ENCODE measurements around the gene PAGR1. TPM values are rescaled to one million over a fixed set of nuclear protein-coding genes. Genes with fewer than 3 reads are reported as not detected.

PAGR1 gene
- total and polyA plus RNA-seq, 10 of the 15 experiments (the other 5 are each of a cell fraction or from before 2014, with no cell fraction given) = 1.1 to 57.7 (median 23.4) TPM

DNA sequence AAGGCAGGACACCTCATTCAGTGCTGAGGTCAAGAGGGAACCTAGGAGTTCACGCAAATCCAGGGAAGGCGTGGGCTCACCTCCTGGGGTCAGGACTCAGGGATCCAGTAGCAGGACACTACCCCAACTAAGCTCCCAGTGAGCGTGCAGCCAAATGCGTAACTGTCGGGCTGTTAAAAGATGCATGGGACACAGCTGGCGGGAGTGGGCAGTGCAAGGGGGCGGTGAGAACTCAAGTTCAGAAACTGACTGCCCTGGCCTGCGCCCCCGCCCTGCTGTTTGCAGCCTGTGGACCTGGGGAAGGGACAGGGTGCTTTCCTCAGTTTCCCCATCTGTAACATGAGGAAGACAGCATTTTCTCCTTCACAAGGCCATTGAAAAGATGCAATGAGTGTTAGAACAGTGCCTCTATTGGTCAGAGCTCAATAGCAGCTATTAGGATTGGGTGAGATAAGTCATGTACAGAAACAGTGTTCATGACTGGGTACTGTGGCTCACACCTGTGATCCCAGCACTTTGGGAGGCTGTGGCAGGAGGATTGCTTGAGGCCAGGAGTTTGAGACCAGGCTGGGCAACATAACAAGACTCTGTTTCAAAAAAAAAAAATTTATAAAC, 26.9 kb downstream of the PAGR1 start:
- FAIRE-seq = no peak

More for the DNA sequence above, 26.9 kb downstream of the PAGR1 start:
- DNase-seq (ENCODE audit: low read depth, low spot score) = no peak
- RAD21 ChIA-PET (ENCODE audit: unreplicated experiment) = interaction anchor here (0.6 kb wide), 1 partner anchor 148 kb away, joined by 3 read pairs; no protein-coding TSS in a partner anchor
- POLR2A ChIA-PET = interaction anchor here (0.5 to 1.0 kb wide), 3 partner anchors 25 to 170 kb away, joined by 3 to 5 read pairs (median 5); no protein-coding TSS in a partner anchor
- Histone ChIP-seq H3K4me2 (ENCODE audit: control insufficient read depth, insufficient read depth) (no peak overlapping the region), H4K20me1 (ENCODE audit: control insufficient read depth, insufficient read depth) (no peaks in the 10 kb centered on the region), H3K9ac (ENCODE audit: control insufficient read depth, insufficient read depth, low read length) (no peak overlapping the region), H3K4me3 (no peak overlapping the region), H3K27ac (ENCODE audit: control insufficient read depth, insufficient read depth) (no peak overlapping the region), H2AFZ (ENCODE audit: control insufficient read depth, low read depth, low read length) (no peak overlapping the region), H3K27me3 (replicated peaks in 1 of 2; ENCODE audit: control insufficient read depth in 2 of 2, insufficient read depth in 2 of 2, low read length in 1 of 2) (no peaks in the 10 kb centered on the region), H3K36me3 (ENCODE audit: control insufficient read depth in 2 of 2, insufficient read depth in 2 of 2, low read length in 1 of 2) (peaks cover 3 to 6% of the 10 kb centered on the region in 2 experiments; a peak in 3 of 4 replicates), H3K4me1 (ENCODE audit: control insufficient read depth, insufficient read depth, low read length) (no peaks in the 10 kb centered on the region), H3K79me2 (ENCODE audit: control insufficient read depth, insufficient read depth, low read length) (no peaks in the 10 kb centered on the region), H3K9me3 (replicated peaks; ENCODE audit: control insufficient read depth, insufficient read depth, low read length) (no peaks in the 10 kb centered on the region)
- intact Hi-C loops (cut with micrococcal nuclease; ENCODE audit: unreplicated experiment) (no loop called here), in situ Hi-C loops (cut with MboI) (no loop called here)
- SMC1A ChIA-PET (ENCODE audit: uncharacterized antibody, unreplicated experiment) = interaction anchor here (0.6 to 1.2 kb wide), 2 partner anchors 24 to 912 kb away, joined by 3 read pairs; no protein-coding TSS in a partner anchor
- BruUV-seq (replicated peaks) = no TSS peak
- no peak for TF ChIP-seq ZNF384 (IDR thresholded peaks at IDR 0.05; ENCODE audit: borderline replicate concordance, low read depth, low read length)
- TF ChIP-seq, protein P1, sequence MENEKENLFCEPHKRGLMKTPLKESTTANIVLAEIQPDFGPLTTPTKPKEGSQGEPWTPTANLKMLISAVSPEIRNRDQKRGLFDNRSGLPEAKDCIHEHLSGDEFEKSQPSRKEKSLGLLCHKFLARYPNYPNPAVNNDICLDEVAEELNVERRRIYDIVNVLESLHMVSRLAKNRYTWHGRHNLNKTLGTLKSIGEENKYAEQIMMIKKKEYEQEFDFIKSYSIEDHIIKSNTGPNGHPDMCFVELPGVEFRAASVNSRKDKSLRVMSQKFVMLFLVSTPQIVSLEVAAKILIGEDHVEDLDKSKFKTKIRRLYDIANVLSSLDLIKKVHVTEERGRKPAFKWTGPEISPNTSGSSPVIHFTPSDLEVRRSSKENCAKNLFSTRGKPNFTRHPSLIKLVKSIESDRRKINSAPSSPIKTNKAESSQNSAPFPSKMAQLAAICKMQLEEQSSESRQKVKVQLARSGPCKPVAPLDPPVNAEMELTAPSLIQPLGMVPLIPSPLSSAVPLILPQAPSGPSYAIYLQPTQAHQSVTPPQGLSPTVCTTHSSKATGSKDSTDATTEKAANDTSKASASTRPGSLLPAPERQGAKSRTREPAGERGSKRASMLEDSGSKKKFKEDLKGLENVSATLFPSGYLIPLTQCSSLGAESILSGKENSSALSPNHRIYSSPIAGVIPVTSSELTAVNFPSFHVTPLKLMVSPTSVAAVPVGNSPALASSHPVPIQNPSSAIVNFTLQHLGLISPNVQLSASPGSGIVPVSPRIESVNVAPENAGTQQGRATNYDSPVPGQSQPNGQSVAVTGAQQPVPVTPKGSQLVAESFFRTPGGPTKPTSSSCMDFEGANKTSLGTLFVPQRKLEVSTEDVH (IDR thresholded peaks at IDR 0.05; ENCODE audit: low read depth, partially characterized antibody) = no peak
- TF ChIP-seq, protein P2, sequence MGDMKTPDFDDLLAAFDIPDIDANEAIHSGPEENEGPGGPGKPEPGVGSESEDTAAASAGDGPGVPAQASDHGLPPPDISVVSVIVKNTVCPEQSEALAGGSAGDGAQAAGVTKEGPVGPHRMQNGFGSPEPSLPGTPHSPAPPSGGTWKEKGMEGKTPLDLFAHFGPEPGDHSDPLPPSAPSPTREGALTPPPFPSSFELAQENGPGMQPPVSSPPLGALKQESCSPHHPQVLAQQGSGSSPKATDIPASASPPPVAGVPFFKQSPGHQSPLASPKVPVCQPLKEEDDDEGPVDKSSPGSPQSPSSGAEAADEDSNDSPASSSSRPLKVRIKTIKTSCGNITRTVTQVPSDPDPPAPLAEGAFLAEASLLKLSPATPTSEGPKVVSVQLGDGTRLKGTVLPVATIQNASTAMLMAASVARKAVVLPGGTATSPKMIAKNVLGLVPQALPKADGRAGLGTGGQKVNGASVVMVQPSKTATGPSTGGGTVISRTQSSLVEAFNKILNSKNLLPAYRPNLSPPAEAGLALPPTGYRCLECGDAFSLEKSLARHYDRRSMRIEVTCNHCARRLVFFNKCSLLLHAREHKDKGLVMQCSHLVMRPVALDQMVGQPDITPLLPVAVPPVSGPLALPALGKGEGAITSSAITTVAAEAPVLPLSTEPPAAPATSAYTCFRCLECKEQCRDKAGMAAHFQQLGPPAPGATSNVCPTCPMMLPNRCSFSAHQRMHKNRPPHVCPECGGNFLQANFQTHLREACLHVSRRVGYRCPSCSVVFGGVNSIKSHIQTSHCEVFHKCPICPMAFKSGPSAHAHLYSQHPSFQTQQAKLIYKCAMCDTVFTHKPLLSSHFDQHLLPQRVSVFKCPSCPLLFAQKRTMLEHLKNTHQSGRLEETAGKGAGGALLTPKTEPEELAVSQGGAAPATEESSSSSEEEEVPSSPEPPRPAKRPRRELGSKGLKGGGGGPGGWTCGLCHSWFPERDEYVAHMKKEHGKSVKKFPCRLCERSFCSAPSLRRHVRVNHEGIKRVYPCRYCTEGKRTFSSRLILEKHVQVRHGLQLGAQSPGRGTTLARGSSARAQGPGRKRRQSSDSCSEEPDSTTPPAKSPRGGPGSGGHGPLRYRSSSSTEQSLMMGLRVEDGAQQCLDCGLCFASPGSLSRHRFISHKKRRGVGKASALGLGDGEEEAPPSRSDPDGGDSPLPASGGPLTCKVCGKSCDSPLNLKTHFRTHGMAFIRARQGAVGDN (IDR thresholded peaks at IDR 0.05) = no peak
- no peak for TF ChIP-seq SUPT20H (IDR thresholded peaks at IDR 0.05; ENCODE audit: borderline replicate concordance, control insufficient read depth, low read depth, low read length)
- no peak for TF ChIP-seq PML (IDR thresholded peaks at IDR 0.05; ENCODE audit: low read length)
- no peak for TF ChIP-seq JUNB (IDR thresholded peaks at IDR 0.05)
- no peak for TF ChIP-seq MTA2 (IDR thresholded peaks at IDR 0.05; ENCODE audit: low read depth)
- no peak for TF ChIP-seq BCL11A (IDR thresholded peaks at IDR 0.05; ENCODE audit: low read depth, low read length)
- TF ChIP-seq POLR2AphosphoS5 (IDR thresholded peaks at IDR 0.05; ENCODE audit: low read length) = no peak
- no peak for TF ChIP-seq TCF7 (IDR thresholded peaks at IDR 0.05; ENCODE audit: borderline replicate concordance)
- no peak for TF ChIP-seq NRF1 (conservative IDR thresholded peaks at IDR 0.05; ENCODE audit: low read depth, low read length)
- TF ChIP-seq SIX5 (IDR thresholded peaks at IDR 0.05; ENCODE audit: low read depth, low read length, severe bottlenecking) = no peak
- 97% methylated on average over 9 of the region's 9 CpGs for WGBS (ENCODE audit: insufficient coverage, insufficient replicate concordance, low lambda C conversion rate, missing lambda C conversion rate)
- CTCF ChIA-PET = interaction anchor here (0.8 to 1.0 kb wide), 2 partner anchors 30 to 57 kb away, joined by 3 read pairs; partner anchors contain the start of gene PRRT2
- ATAC-seq = peak; percentile 57; the same call in 2 of the 3 replicates
